ENCODE data around the gene TUBA4B. TPM values are rescaled to one million over a fixed set of nuclear protein-coding genes. Genes with fewer than 3 reads are reported as not detected.

Gene TUBA4B
- total RNA-seq, 4 donors from 2014 or later = not detected

GRCh38 chr2:219279916-219280516 is 27.0 kb downstream of the TUBA4B start:
- DNase-seq (no peak), ATAC-seq (no peak)
- Histone ChIP-seq H3K9me3 (no peaks in the 10 kb centered on the region), H3K27ac (peak overlapping the region; percentile 92 to 98 (median 96)), H3K36me3 (peaks cover 3 to 42% of the 10 kb centered on the region in 2 donors), H3K4me3 (peak overlapping the region; percentile 57 to 87 (median 76)), H3K27me3 (no peaks in the 10 kb centered on the region), H3K4me1 (peaks cover 19 to 22% of the 10 kb centered on the region in 2 donors)
- in situ Hi-C loops (cut with MboI; ENCODE audit: low sequenced_read_pairs in 4 of 4) = loop anchor here in 2 of 4 donors (10.0 to 25.0 kb wide), 3 partner anchors 118 to 257 kb away; partner anchors contain the start of genes CHPF (in 1 of the 2), NHEJ1 (in 1 of the 2), SLC23A3 (in 1 of the 2) and TMEM198 (in 1 of the 2)
- intact Hi-C loops (cut with DNase I; ENCODE audit: low total_unique reads) = loop anchor here (1.0 to 10.0 kb wide), 7 partner anchors 27 to 995 kb away; partner anchors contain the start of genes ANKZF1, ATG9A, DNPEP and NHEJ1
- TF ChIP-seq POLR2A (IDR thresholded peaks at IDR 0.05) (no peak), CTCF (IDR thresholded peaks at IDR 0.05 in 4 of 5, conservative IDR thresholded peaks at IDR 0.05 in 1 of 5) (no peak)

GRCh38 chr2:219280651-219281050 is 27.6 kb downstream of the TUBA4B start:
- peak overlapping the region in 3 of 4 donors; percentile 92 to 97 (median 94) for H3K27ac ChIP-seq
- in situ Hi-C loops (cut with MboI; ENCODE audit: low sequenced_read_pairs in 4 of 4) (loop anchor here in 2 of 4 donors (25.0 kb wide), 2 partner anchors 118 to 257 kb away; partner anchors contain the start of genes CHPF (in 1 of the 2), NHEJ1 (in 1 of the 2), SLC23A3 (in 1 of the 2) and TMEM198 (in 1 of the 2)), intact Hi-C loops (cut with DNase I; ENCODE audit: low total_unique reads) (no loop called here)
- H3K4me3 ChIP-seq = no peak overlapping the region
- no peaks in the 10 kb centered on the region for H3K9me3 ChIP-seq
- peaks cover 3 to 48% of the 10 kb centered on the region in 2 donors for H3K36me3 ChIP-seq
- DNase-seq (no peak), ATAC-seq (no peak)
- peaks cover 19% of the 10 kb centered on the region in 2 donors for H3K4me1 ChIP-seq
- no peaks in the 10 kb centered on the region for H3K27me3 ChIP-seq
- no peak for TF ChIP-seq POLR2A (IDR thresholded peaks at IDR 0.05)
- no peak for TF ChIP-seq CTCF (IDR thresholded peaks at IDR 0.05 in 4 of 5, conservative IDR thresholded peaks at IDR 0.05 in 1 of 5)

GRCh38 chr2:219281588-219281987 is 28.5 kb downstream of the TUBA4B start:
- Histone ChIP-seq H3K9me3 (no peaks in the 10 kb centered on the region), H3K4me3 (no peak overlapping the region), H3K27ac (peak overlapping the region in 2 of 4 donors; percentile 33 to 94), H3K36me3 (peaks cover 3 to 48% of the 10 kb centered on the region in 2 donors), H3K4me1 (peaks cover 19% of the 10 kb centered on the region in 2 donors), H3K27me3 (no peaks in the 10 kb centered on the region)
- TF ChIP-seq POLR2A (IDR thresholded peaks at IDR 0.05) (no peak), CTCF (IDR thresholded peaks at IDR 0.05 in 4 of 5, conservative IDR thresholded peaks at IDR 0.05 in 1 of 5) (no peak)
- DNase-seq (no peak), ATAC-seq (no peak)
- in situ Hi-C loops (cut with MboI; ENCODE audit: low sequenced_read_pairs in 4 of 4) = loop anchor here in 2 of 4 donors (25.0 kb wide), 2 partner anchors 119 to 256 kb away; partner anchors contain the start of genes CHPF (in 1 of the 2), NHEJ1 (in 1 of the 2), SLC23A3 (in 1 of the 2) and TMEM198 (in 1 of the 2)
- intact Hi-C loops (cut with DNase I; ENCODE audit: low total_unique reads) = no loop called here

GRCh38 chr2:219282375-219282774 is 29.3 kb downstream of the TUBA4B start:
- Histone ChIP-seq H3K9me3 (no peaks in the 10 kb centered on the region), H3K36me3 (peaks cover 3 to 48% of the 10 kb centered on the region in 2 donors), H3K27ac (peak overlapping the region in 1 of 4 donors; percentile 33), H3K4me3 (no peak overlapping the region), H3K27me3 (no peaks in the 10 kb centered on the region), H3K4me1 (peaks cover 19% of the 10 kb centered on the region in 2 donors)
- TF ChIP-seq POLR2A (IDR thresholded peaks at IDR 0.05) (no peak), CTCF (IDR thresholded peaks at IDR 0.05 in 4 of 5, conservative IDR thresholded peaks at IDR 0.05 in 1 of 5) (no peak)
- in situ Hi-C loops (cut with MboI; ENCODE audit: low sequenced_read_pairs in 4 of 4) = loop anchor here in 2 of 4 donors (25.0 kb wide), 2 partner anchors 120 to 255 kb away; partner anchors contain the start of genes CHPF (in 1 of the 2), NHEJ1 (in 1 of the 2), SLC23A3 (in 1 of the 2) and TMEM198 (in 1 of the 2)
- DNase-seq = no peak
- intact Hi-C loops (cut with DNase I; ENCODE audit: low total_unique reads) = no loop called here
- ATAC-seq = no peak
